OCI-M2 (cell line): ENCODE measurements around the gene TTC17.

ENCODE experiments used
- DNase-seq: peaks from one replicate; lab custom pipeline; 2025; ENCODE audit not compliant: unreplicated experiment; lab: John Stamatoyannopoulos, UW

The TTC17 gene

DNA sequence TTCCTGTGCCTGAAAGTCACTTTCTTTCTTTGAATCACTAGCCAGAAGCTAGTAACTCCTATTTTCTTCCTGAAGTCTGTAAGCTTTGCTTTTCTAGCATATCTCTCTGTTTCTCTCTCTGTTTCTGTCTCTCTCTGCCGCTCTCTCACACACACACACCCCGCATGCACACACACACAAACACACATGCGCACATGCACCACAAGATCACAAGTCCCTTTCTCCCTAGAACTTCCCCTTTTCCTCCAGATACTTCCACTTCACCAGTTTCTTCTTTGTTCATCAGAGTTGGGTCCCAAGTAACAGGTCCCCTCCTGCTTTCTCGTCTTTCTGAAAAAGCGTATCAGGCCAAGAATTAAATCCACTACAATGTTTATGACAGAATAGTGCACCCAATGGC, 173.3 kb downstream of the TTC17 start:
- no peak for DNase-seq

DNA sequence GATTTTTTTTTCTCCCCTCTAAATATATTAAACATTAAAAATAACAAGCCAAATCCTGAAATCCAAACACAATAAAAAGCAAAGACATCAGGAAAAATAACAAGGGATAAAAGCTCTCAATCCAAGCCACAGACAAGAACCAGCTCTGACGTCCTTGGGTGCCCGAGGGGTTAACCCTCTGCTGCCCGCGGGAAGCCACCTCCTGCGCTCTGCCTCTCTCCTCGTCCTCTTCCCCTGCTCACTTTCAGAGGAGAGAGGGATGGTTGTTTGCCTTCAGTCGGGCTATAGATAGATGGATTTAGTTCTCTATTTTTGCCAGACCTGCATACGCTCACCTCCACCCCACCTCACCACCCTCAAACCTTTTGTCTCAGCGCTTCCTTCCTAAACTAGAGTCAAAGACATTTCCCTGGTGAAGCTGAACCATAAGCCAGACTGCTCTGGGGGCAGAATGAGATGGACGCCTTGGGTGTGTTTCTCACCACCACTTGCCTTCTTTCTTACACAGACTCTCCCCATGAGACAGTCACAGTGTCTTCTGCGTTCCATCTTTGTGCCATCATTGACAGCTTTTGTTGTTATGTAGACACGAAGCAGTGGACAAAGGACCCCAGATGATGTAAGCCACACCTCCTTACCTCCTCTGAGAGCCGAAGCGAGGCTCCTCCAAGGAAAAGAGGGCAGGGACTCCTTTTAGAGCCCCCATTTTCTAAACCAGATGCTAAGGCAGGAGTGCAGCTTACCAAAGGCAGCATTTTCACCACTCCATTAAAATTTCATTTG, 179.3 kb downstream of the TTC17 start:
- DNase-seq = no peak

DNA sequence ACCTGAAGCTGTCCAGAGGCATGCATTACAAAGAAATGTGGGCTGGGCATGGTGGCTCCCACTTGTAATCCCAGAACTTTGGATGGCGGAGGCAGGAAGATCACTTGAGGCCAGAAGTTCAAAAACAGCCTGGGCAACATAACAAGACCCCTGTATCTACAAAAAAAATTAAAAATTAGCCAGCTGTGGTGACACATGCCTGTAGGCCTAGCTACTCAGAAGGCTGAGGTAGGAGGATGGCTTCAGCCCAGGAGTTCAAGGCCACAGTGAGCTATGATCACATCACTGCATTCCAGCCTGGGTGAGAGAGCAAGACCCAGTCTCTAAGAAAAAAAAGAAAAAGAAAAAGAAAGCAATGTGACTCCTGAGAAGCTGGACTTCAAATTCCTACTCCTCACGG, 183.3 kb downstream of the TTC17 start:
- no peak for DNase-seq

DNA sequence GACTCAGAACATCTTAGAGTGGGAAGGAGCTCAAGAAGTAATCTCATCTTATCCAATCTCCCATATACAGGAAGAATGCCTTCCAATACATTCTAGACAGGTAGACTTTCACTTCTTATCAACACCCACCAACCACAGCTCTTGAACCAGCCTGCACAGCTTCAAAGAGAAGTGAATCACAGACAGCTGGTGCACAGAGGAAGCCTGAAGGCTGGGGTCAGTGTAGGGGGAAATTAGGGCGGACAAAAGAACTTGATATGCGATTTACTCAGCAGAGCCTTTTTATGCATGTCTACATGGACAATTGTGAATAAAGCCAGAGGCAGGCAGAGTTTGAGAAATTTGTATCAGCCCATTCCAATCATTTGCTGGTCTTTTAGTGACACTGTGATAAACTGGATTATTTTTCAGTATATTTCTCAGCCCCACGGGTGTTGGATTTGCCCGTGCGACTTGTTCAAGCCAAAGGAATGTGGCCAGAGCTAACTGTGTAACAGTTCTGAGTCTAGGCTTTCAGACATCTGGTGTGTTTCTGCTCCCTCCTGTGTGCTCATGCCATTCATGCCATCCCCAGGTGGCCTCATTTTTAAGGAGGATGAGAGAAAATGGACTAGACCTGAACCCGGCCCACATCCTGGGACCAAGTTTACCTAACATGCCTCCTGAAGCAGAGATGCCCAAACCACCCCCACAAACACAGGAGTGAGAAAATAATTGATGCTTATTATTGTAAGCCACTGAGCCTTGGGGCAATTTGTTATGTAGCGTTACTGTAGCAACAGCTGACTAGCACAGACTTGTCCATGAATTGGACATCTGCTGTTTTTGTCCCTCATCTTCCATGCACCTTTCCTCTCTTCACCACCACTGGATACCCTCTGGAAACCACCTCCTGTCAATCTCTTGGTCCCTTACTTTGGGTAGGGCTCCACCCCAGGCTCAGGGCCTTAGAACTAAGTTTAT, 184.3 kb downstream of the TTC17 start:
- no peak for DNase-seq
